Measurements from ENCODE around the gene RBM47. TPM values are rescaled to one million over a fixed set of nuclear protein-coding genes. Genes with fewer than 3 reads are reported as not detected.
A peak's percentile ranks its signal among the peaks of the same experiment; 100 is the strongest.

RBM47 gene
- total RNA-seq, 5 donors from 2014 or later (not counting 1 experiment from before 2014, with no cell fraction given), result 0.19 to 1.3 (median 0.79) TPM

GRCh38 chr4:40507977-40508376, 121.7 kb downstream of the RBM47 start:
- 83% methylated on average over 11 of the region's 11 CpGs for WGBS (ENCODE audit: insufficient coverage)
- H3K27ac Mint-ChIP-seq, result no peak overlapping the region
- Histone ChIP-seq H3K4me3 (ENCODE audit: control insufficient read depth in 1 of 2, extremely low read depth in 1 of 2, low read length in 1 of 2) (no peak overlapping the region), H3K27me3 (replicated peaks in 1 of 2; ENCODE audit: control insufficient read depth in 2 of 2, extremely low read depth in 1 of 2, insufficient read depth in 2 of 2, low read length in 1 of 2) (peaks cover 0 to 2% of the 10 kb centered on the region in 2 experiments), H3K9me3 (no peaks in the 10 kb centered on the region), H3K27ac (ENCODE audit: low read length) (no peak overlapping the region), H3K36me3 (ENCODE audit: control insufficient read depth in 2 of 2, extremely low read depth in 1 of 2, insufficient read depth in 1 of 2, low read length in 1 of 2) (no peaks in the 10 kb centered on the region), H3K4me1 (ENCODE audit: control insufficient read depth in 1 of 2, extremely low read depth in 1 of 2, insufficient read depth in 2 of 2, low read length in 2 of 2) (peaks cover 0 to 3% of the 10 kb centered on the region in 2 experiments)
- H3K27me3 Mint-ChIP-seq, result no peaks in the 10 kb centered on the region
- ChIA-PET CTCF (no interaction called here), POLR2A (no interaction called here)
- ATAC-seq (replicated peaks in 1 of 4), result no peak
- no peaks in the 10 kb centered on the region for H3K9me3 Mint-ChIP-seq
- no peaks in the 10 kb centered on the region for H3K36me3 Mint-ChIP-seq
- H3K4me3 Mint-ChIP-seq, result no peak overlapping the region
- peaks cover 3 to 16% (median 3%) of the 10 kb centered on the region in 3 donors for H3K4me1 Mint-ChIP-seq
- peak in 5 of 35 experiments; percentile 1 to 12 (median 9) for DNase-seq

- Histone ChIP-seq H3K4me3 (ENCODE audit: control insufficient read depth in 1 of 2, extremely low read depth in 1 of 2, low read length in 1 of 2) (no peak overlapping the region), H3K27me3 (replicated peaks in 1 of 2; ENCODE audit: control insufficient read depth in 2 of 2, extremely low read depth in 1 of 2, insufficient read depth in 2 of 2, low read length in 1 of 2) (peaks cover 0 to 2% of the 10 kb centered on the region in 2 experiments), H3K27ac (ENCODE audit: low read length) (no peak overlapping the region), H3K9me3 (no peaks in the 10 kb centered on the region), H3K4me1 (ENCODE audit: control insufficient read depth in 1 of 2, extremely low read depth in 1 of 2, insufficient read depth in 2 of 2, low read length in 2 of 2) (peaks cover 0 to 9% of the 10 kb centered on the region in 2 experiments), H3K36me3 (ENCODE audit: control insufficient read depth in 2 of 2, extremely low read depth in 1 of 2, insufficient read depth in 1 of 2, low read length in 1 of 2) (no peaks in the 10 kb centered on the region)
- H3K4me3 Mint-ChIP-seq, result no peak overlapping the region
- 100% methylated on average over 1 of the region's 3 CpGs for WGBS (ENCODE audit: insufficient coverage)
- ChIA-PET CTCF (no interaction called here), POLR2A (no interaction called here)
- no peaks in the 10 kb centered on the region for H3K9me3 Mint-ChIP-seq
- H3K27ac Mint-ChIP-seq, result no peak overlapping the region
- H3K27me3 Mint-ChIP-seq, result no peaks in the 10 kb centered on the region
- no peaks in the 10 kb centered on the region for H3K36me3 Mint-ChIP-seq
- DNase-seq (no peak), ATAC-seq (replicated peaks in 1 of 4) (no peak)
- H3K4me1 Mint-ChIP-seq, result peaks cover 10 to 26% (median 12%) of the 10 kb centered on the region in 3 donors
These were observed 123.2 kb downstream of the RBM47 start for GRCh38 chr4:40506492-40506891.

DNA sequence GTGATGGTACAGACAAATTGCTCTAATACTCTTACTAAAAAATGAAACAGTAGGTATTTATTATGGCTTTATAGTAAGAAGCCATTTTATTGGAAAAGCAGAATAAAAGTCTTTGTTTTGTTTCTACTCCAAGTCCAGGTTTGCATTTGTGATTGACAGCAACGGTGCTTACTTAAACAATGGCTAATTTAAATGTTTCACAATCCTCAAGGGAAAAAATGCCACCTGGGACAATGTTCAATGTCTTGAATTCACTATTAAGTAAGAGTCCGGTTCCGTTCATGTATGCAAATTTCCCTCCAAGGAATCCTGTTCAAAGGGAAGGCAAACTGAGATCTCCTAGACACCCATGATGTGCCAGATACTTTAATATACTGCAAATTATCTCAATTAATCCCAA, 123.6 kb downstream of the RBM47 start:
- 93% methylated on average over 2 of the region's 3 CpGs for WGBS (ENCODE audit: insufficient coverage)
- CTCF ChIA-PET, result no interaction called here
- POLR2A ChIA-PET, result interaction anchor here in 1 of 2 donors (0.5 kb wide), 1 partner anchor 17 kb away, joined by 3 read pairs; no protein-coding TSS in a partner anchor

DNA sequence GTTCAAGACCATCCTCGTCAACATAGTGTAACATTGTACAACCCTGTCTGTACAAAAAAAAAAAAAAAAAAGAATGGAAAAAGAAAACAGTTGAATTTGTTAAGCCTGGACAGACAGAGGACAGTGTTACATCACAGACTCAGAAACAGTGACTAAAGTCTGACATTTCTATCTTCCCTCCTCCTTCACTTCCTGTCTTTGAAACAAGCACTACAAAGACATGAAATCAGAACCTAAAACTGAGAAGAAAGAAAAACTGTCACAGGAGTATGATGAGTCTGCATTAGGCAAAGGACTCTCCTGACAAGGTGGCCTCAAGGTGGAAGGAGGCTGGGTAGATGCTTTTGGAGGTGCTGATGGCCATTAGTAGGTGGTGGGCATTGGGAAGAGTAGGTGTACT, 126.7 kb downstream of the RBM47 start:
- Mint-ChIP-seq H3K27me3 (no peaks in the 10 kb centered on the region), H3K36me3 (no peaks in the 10 kb centered on the region), H3K4me1 (peaks cover 10 to 20% (median 12%) of the 10 kb centered on the region in 3 donors), H3K27ac (peak overlapping the region; percentile 26 to 41), H3K4me3 (peak overlapping the region in 1 of 3 donors; percentile 52), H3K9me3 (no peaks in the 10 kb centered on the region)
- Histone ChIP-seq H3K36me3 (ENCODE audit: control insufficient read depth in 2 of 2, extremely low read depth in 1 of 2, insufficient read depth in 1 of 2, low read length in 1 of 2) (no peaks in the 10 kb centered on the region), H3K27ac (ENCODE audit: low read length) (no peak overlapping the region), H3K9me3 (no peaks in the 10 kb centered on the region), H3K4me1 (ENCODE audit: control insufficient read depth in 1 of 2, extremely low read depth in 1 of 2, insufficient read depth in 2 of 2, low read length in 2 of 2) (peaks cover 0 to 9% of the 10 kb centered on the region in 2 experiments), H3K27me3 (replicated peaks in 1 of 2; ENCODE audit: control insufficient read depth in 2 of 2, extremely low read depth in 1 of 2, insufficient read depth in 2 of 2, low read length in 1 of 2) (peaks cover 0 to 2% of the 10 kb centered on the region in 2 experiments), H3K4me3 (ENCODE audit: control insufficient read depth in 1 of 2, extremely low read depth in 1 of 2, low read length in 1 of 2) (no peak overlapping the region)
- WGBS (ENCODE audit: insufficient coverage), result no CpG with 5 or more reads among the region's 1 CpG
- POLR2A ChIA-PET, result no interaction called here
- peak in 1 of 35 experiments; percentile 8 for DNase-seq
- peak; percentile 57 to 75 (median 68) for ATAC-seq (replicated peaks in 1 of 4)
- CTCF ChIA-PET, result no interaction called here

More for the DNA sequence above, 123.6 kb downstream of the RBM47 start:
- Histone ChIP-seq H3K27me3 (replicated peaks in 1 of 2; ENCODE audit: control insufficient read depth in 2 of 2, extremely low read depth in 1 of 2, insufficient read depth in 2 of 2, low read length in 1 of 2) (peaks cover 0 to 2% of the 10 kb centered on the region in 2 experiments), H3K36me3 (ENCODE audit: control insufficient read depth in 2 of 2, extremely low read depth in 1 of 2, insufficient read depth in 1 of 2, low read length in 1 of 2) (no peaks in the 10 kb centered on the region), H3K4me3 (ENCODE audit: control insufficient read depth in 1 of 2, extremely low read depth in 1 of 2, low read length in 1 of 2) (no peak overlapping the region), H3K27ac (ENCODE audit: low read length) (no peak overlapping the region), H3K9me3 (no peaks in the 10 kb centered on the region), H3K4me1 (ENCODE audit: control insufficient read depth in 1 of 2, extremely low read depth in 1 of 2, insufficient read depth in 2 of 2, low read length in 2 of 2) (peaks cover 0 to 9% of the 10 kb centered on the region in 2 experiments)
- Mint-ChIP-seq H3K36me3 (no peaks in the 10 kb centered on the region), H3K4me1 (peaks cover 10 to 26% (median 12%) of the 10 kb centered on the region in 3 donors), H3K27ac (no peak overlapping the region), H3K27me3 (no peaks in the 10 kb centered on the region), H3K9me3 (no peaks in the 10 kb centered on the region), H3K4me3 (no peak overlapping the region)
- DNase-seq (no peak), ATAC-seq (replicated peaks in 1 of 4) (no peak)

DNA sequence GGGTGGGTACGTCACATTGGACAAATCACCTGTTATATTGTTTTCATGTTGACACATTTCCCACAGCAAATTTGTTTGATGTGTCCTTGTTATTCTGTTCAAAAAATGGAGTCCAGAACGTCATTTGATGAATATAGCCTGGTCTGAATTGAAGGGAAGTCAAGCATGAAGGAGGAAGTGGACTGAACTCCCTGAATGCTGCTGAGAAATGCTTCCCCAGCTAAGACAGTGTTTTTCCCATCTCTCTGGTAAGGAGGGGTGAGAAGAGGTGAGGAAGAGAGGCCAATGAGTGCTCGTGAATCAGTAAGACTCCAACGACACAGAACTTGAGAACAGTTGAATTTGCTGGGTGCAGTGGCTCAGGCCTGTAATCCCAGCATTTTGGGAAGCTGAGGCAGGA, 127.4 kb downstream of the RBM47 start:
- Histone ChIP-seq H3K9me3 (no peaks in the 10 kb centered on the region), H3K4me3 (ENCODE audit: control insufficient read depth in 1 of 2, extremely low read depth in 1 of 2, low read length in 1 of 2) (no peak overlapping the region), H3K4me1 (ENCODE audit: control insufficient read depth in 1 of 2, extremely low read depth in 1 of 2, insufficient read depth in 2 of 2, low read length in 2 of 2) (peaks cover 0 to 9% of the 10 kb centered on the region in 2 experiments), H3K27ac (ENCODE audit: low read length) (no peak overlapping the region), H3K27me3 (replicated peaks in 1 of 2; ENCODE audit: control insufficient read depth in 2 of 2, extremely low read depth in 1 of 2, insufficient read depth in 2 of 2, low read length in 1 of 2) (peaks cover 0 to 2% of the 10 kb centered on the region in 2 experiments), H3K36me3 (ENCODE audit: control insufficient read depth in 2 of 2, extremely low read depth in 1 of 2, insufficient read depth in 1 of 2, low read length in 1 of 2) (no peaks in the 10 kb centered on the region)
- no peak for ATAC-seq (replicated peaks in 1 of 4)
- H3K36me3 Mint-ChIP-seq, result no peaks in the 10 kb centered on the region
- H3K4me1 Mint-ChIP-seq, result peaks cover 10 to 20% (median 12%) of the 10 kb centered on the region in 3 donors
- no peak for DNase-seq
- H3K27ac Mint-ChIP-seq, result no peak overlapping the region
- ChIA-PET CTCF (no interaction called here), POLR2A (no interaction called here)
- H3K27me3 Mint-ChIP-seq, result no peaks in the 10 kb centered on the region
- no peak overlapping the region for H3K4me3 Mint-ChIP-seq
- H3K9me3 Mint-ChIP-seq, result no peaks in the 10 kb centered on the region
- 90% methylated on average over 2 of the region's 4 CpGs for WGBS (ENCODE audit: insufficient coverage)

DNA sequence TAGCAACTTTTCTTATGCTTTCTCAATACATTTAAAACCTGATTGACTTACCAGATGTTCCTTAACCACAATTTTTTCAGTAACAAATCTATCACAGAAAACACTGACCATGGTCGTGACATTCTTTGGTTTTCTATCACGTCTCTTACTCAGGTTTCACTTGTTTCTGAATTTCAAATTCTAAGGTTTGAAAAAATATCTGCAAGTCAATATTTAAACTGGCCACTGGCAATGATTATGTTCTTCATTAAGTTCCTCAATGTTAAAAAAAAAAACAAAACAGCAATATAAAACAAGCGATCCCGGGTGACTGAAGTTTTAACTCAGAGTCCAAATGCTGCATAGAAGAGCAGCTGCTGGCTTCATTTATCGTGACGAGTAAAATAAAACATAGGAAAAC, 128.9 kb downstream of the RBM47 start:
- no peak overlapping the region for H3K27ac Mint-ChIP-seq
- ChIA-PET POLR2A (no interaction called here), CTCF (no interaction called here)
- H3K36me3 Mint-ChIP-seq, result no peaks in the 10 kb centered on the region
- no peaks in the 10 kb centered on the region for H3K27me3 Mint-ChIP-seq
- peaks cover 0 to 9% of the 10 kb centered on the region in 2 experiments for H3K4me1 ChIP-seq (ENCODE audit: control insufficient read depth in 1 of 2, extremely low read depth in 1 of 2, insufficient read depth in 2 of 2, low read length in 2 of 2)
- no peaks in the 10 kb centered on the region for H3K9me3 Mint-ChIP-seq
- no peak overlapping the region for H3K4me3 Mint-ChIP-seq
- H3K27ac ChIP-seq (ENCODE audit: low read length), result no peak overlapping the region
- no peak overlapping the region for H3K4me3 ChIP-seq (ENCODE audit: control insufficient read depth in 1 of 2, extremely low read depth in 1 of 2, low read length in 1 of 2)
- ATAC-seq (replicated peaks in 1 of 4) (no peak), DNase-seq (no peak)
- H3K4me1 Mint-ChIP-seq, result peaks cover 10 to 20% (median 12%) of the 10 kb centered on the region in 3 donors
- H3K9me3 ChIP-seq, result no peaks in the 10 kb centered on the region
- H3K27me3 ChIP-seq (replicated peaks in 1 of 2; ENCODE audit: control insufficient read depth in 2 of 2, extremely low read depth in 1 of 2, insufficient read depth in 2 of 2, low read length in 1 of 2), result no peaks in the 10 kb centered on the region
- no peaks in the 10 kb centered on the region for H3K36me3 ChIP-seq (ENCODE audit: control insufficient read depth in 2 of 2, extremely low read depth in 1 of 2, insufficient read depth in 1 of 2, low read length in 1 of 2)
- WGBS (ENCODE audit: insufficient coverage), result no CpG with 5 or more reads among the region's 6 CpGs

DNA sequence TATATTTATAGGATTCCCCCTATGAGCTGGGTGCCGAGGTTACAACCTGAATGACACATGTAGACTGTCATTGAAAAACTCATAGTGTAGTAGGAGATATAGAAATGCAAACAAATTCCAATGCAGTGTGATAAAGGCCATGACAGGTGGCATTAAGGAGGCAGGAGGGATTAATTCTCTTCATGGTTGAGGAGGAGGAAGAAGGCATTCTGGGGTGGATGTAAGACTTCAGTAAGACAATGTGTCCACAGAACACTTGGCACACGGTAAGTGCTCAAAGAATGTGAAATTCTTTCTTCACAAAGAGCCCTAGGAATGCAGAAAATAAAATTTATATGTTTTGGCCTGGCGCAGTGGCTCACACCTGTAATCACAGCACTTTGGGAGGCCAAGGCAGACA, 136.5 kb downstream of the RBM47 start:
- no peaks in the 10 kb centered on the region for H3K27me3 ChIP-seq (replicated peaks in 1 of 2; ENCODE audit: control insufficient read depth in 2 of 2, extremely low read depth in 1 of 2, insufficient read depth in 2 of 2, low read length in 1 of 2)
- no peaks in the 10 kb centered on the region for H3K36me3 Mint-ChIP-seq
- H3K27ac ChIP-seq (ENCODE audit: low read length), result no peak overlapping the region
- no peaks in the 10 kb centered on the region for H3K9me3 Mint-ChIP-seq
- DNase-seq (no peak), ATAC-seq (replicated peaks in 1 of 4) (no peak)
- ChIA-PET CTCF (no interaction called here), POLR2A (no interaction called here)
- no peaks in the 10 kb centered on the region for H3K4me1 Mint-ChIP-seq
- no peaks in the 10 kb centered on the region for H3K36me3 ChIP-seq (ENCODE audit: control insufficient read depth in 2 of 2, extremely low read depth in 1 of 2, insufficient read depth in 1 of 2, low read length in 1 of 2)
- H3K27ac Mint-ChIP-seq, result no peak overlapping the region
- no peaks in the 10 kb centered on the region for H3K9me3 ChIP-seq
- 100% methylated on average over 1 of the region's 3 CpGs for WGBS (ENCODE audit: insufficient coverage)
- H3K4me1 ChIP-seq (ENCODE audit: control insufficient read depth in 1 of 2, extremely low read depth in 1 of 2, insufficient read depth in 2 of 2, low read length in 2 of 2), result no peaks in the 10 kb centered on the region
- no peak overlapping the region for H3K4me3 Mint-ChIP-seq
- no peak overlapping the region for H3K4me3 ChIP-seq (ENCODE audit: control insufficient read depth in 1 of 2, extremely low read depth in 1 of 2, low read length in 1 of 2)
- no peaks in the 10 kb centered on the region for H3K27me3 Mint-ChIP-seq
